Progenitor cell of endocrine pancreas (in vitro differentiated cells): ENCODE results near the gene MT2A. TPM values are rescaled to one million over a fixed set of nuclear protein-coding genes. Genes with fewer than 3 reads are reported as not detected.

Experiments
- DNase-seq: peaks from one replicate; pipeline ENCODE4 v3.0.0; 2021; ENCODE audit warnings: low spot score; ENCODE audit not compliant: unreplicated experiment
- H3K27ac Mint-ChIP-seq: 2 replicates; pipeline ENCODE4 v1.8.0; 2021; ENCODE audit warnings: mild to moderate bottlenecking, moderate library complexity, mixed read lengths
- H3K27me3 Mint-ChIP-seq: 2 replicates; pipeline ENCODE4 v1.8.0; 2021; ENCODE audit warnings: mixed read lengths
- H3K36me3 Mint-ChIP-seq: 2 replicates; pipeline ENCODE4 v1.8.0; 2022; ENCODE audit warnings: mixed read lengths; ENCODE audit not compliant: insufficient read depth
- H3K4me1 Mint-ChIP-seq: 2 replicates; pipeline ENCODE4 v1.8.0; 2021; ENCODE audit warnings: low read depth, mixed read lengths
- H3K4me3 Mint-ChIP-seq: 2 replicates; pipeline ENCODE4 v1.8.0; 2021; ENCODE audit warnings: low read depth, mild to moderate bottlenecking, moderate library complexity, mixed read lengths
- H3K9me3 Mint-ChIP-seq: 2 replicates; pipeline ENCODE4 v1.8.0; 2021; ENCODE audit warnings: low read depth, mixed read lengths
- CTCF ChIP-seq: fragments of 200-600 bp; sonication (generic); IDR thresholded peaks from one replicate; pipeline ENCODE4 v1.5.0; 2021; ENCODE audit warnings: antibody characterized with exemption, mild to moderate bottlenecking; ENCODE audit not compliant: unreplicated experiment
- total RNA-seq: library from RNA; stranded (reverse); gene quantifications from 2 replicates; pipeline ENCODE4 v1.2.1, GENCODE V29; 2021

The MT2A gene
- total RNA-seq, 1 donor from 2014 or later: 11.5 TPM

- H3K4me3 Mint-ChIP-seq: peak within 1 kb of the TSS; percentile 16
- H3K27ac Mint-ChIP-seq: no peak within 1 kb of the TSS
- no peaks in the 10 kb centered on the region for H3K9me3 Mint-ChIP-seq
- H3K27me3 Mint-ChIP-seq: peaks cover 96% of the 10 kb centered on the region
- TF ChIP-seq CTCF: no peak
- no peaks in the 10 kb centered on the region for H3K36me3 Mint-ChIP-seq
- no peak for DNase-seq
- H3K4me1 Mint-ChIP-seq: no peaks in the 10 kb centered on the region
These were observed 29.7 kb downstream of the MT2A start, which contains the start of gene MT1A for GRCh38 chr16:56637814-56638750. MT1A (plus strand) TSS chr16:56638666; CDS start chr16:56638739, 73 bp downstream.

- no peak for DNase-seq
- H3K27me3 Mint-ChIP-seq: peaks cover 94% of the 10 kb centered on the region
- no peak overlapping the region for H3K4me3 Mint-ChIP-seq
- H3K36me3 Mint-ChIP-seq: no peaks in the 10 kb centered on the region
- H3K9me3 Mint-ChIP-seq: no peaks in the 10 kb centered on the region
- peaks cover 3% of the 10 kb centered on the region for H3K4me1 Mint-ChIP-seq
- TF ChIP-seq CTCF: no peak
- H3K27ac Mint-ChIP-seq: no peak overlapping the region
These were observed 30.7 kb downstream of the MT2A start for GRCh38 chr16:56639045-56639444.

GRCh38 chr16:56640076-56640475, 31.7 kb downstream of the MT2A start:
- no peak overlapping the region for H3K27ac Mint-ChIP-seq
- H3K36me3 Mint-ChIP-seq: no peaks in the 10 kb centered on the region
- H3K4me1 Mint-ChIP-seq: peaks cover 3% of the 10 kb centered on the region
- DNase-seq: no peak
- H3K4me3 Mint-ChIP-seq: no peak overlapping the region
- no peaks in the 10 kb centered on the region for H3K9me3 Mint-ChIP-seq
- H3K27me3 Mint-ChIP-seq: peaks cover 94% of the 10 kb centered on the region
- no peak for TF ChIP-seq CTCF

GRCh38 chr16:56641166-56641565, 32.8 kb downstream of the MT2A start:
- H3K27me3 Mint-ChIP-seq: peaks cover 97% of the 10 kb centered on the region
- peaks cover 3% of the 10 kb centered on the region for H3K4me1 Mint-ChIP-seq
- no peak for TF ChIP-seq CTCF
- no peak overlapping the region for H3K4me3 Mint-ChIP-seq
- no peaks in the 10 kb centered on the region for H3K9me3 Mint-ChIP-seq
- no peak overlapping the region for H3K27ac Mint-ChIP-seq
- no peaks in the 10 kb centered on the region for H3K36me3 Mint-ChIP-seq
- DNase-seq: no peak

GRCh38 chr16:56643080-56643778, 34.8 kb downstream of the MT2A start:
- DNase-seq: no peak

More at GRCh38 chr16:56643080-56643778, 34.8 kb downstream of the MT2A start:
- Mint-ChIP-seq H3K27me3 (peaks cover 96% of the 10 kb centered on the region), H3K9me3 (no peaks in the 10 kb centered on the region), H3K27ac (no peak overlapping the region), H3K36me3 (no peaks in the 10 kb centered on the region), H3K4me3 (no peak overlapping the region), H3K4me1 (peaks cover 3% of the 10 kb centered on the region)
- peak; percentile 35 for TF ChIP-seq CTCF
